Measurements from ENCODE around the gene HIGD2A. TPM values are rescaled to one million over a fixed set of nuclear protein-coding genes. Genes with fewer than 3 reads are reported as not detected.

HIGD2A gene
- total RNA-seq, 1 donor from 2014 or later, result 139 TPM

DNA sequence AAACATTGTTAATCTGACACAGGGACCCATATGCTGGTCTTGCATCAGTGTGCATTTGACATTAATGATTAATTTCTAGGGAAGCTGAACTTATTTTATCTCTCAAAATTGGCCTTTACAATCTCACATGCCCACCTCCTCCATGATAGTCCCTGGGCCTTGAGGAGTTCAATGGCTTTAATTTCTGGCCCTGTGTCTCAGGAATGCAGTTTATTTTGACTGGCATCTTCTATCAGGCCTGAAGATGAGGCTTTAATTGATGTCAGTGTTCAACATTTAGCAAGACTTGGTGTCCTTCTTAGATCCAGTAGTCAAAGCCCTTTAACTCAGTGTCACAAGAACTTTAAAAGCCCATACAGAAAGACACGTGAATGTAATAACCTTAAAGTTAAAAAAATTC lies 38.3 kb downstream of the HIGD2A start:
- DNase-seq (ENCODE audit: low read depth), result no peak
- no peak overlapping the region for H3K4me3 ChIP-seq (ENCODE audit: low read depth, low read length)
- TF ChIP-seq, protein P1, sequence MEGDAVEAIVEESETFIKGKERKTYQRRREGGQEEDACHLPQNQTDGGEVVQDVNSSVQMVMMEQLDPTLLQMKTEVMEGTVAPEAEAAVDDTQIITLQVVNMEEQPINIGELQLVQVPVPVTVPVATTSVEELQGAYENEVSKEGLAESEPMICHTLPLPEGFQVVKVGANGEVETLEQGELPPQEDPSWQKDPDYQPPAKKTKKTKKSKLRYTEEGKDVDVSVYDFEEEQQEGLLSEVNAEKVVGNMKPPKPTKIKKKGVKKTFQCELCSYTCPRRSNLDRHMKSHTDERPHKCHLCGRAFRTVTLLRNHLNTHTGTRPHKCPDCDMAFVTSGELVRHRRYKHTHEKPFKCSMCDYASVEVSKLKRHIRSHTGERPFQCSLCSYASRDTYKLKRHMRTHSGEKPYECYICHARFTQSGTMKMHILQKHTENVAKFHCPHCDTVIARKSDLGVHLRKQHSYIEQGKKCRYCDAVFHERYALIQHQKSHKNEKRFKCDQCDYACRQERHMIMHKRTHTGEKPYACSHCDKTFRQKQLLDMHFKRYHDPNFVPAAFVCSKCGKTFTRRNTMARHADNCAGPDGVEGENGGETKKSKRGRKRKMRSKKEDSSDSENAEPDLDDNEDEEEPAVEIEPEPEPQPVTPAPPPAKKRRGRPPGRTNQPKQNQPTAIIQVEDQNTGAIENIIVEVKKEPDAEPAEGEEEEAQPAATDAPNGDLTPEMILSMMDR (IDR thresholded peaks at IDR 0.05; ENCODE audit: insufficient read depth, low read length, poor library complexity, severe bottlenecking), result no peak
- no peaks in the 10 kb centered on the region for H3K27me3 ChIP-seq (ENCODE audit: control insufficient read depth, insufficient read depth, low read length)
- no peaks in the 10 kb centered on the region for H3K36me3 ChIP-seq (ENCODE audit: control insufficient read depth, insufficient read depth, low read length)

DNA sequence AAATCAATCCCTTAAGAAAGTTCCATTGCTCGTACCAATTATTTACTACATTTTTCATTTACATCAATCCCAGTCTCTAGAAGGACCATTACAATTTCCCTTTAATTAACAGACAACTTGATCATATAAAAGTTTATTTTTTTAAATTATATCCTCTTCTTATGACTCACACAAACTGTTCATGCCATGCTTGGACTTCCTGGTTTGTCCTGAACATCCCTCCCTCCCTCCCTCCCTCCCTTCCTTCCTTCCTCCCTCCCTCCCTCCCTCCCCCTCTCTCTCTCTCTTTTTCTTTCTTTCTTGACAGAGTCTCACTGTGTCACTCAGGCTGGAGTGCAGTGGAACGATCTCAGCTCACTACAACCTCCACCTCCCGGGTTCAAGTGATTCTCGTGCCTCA lies 39.4 kb downstream of the HIGD2A start:
- TF ChIP-seq, protein P1 (IDR thresholded peaks at IDR 0.05; ENCODE audit: insufficient read depth, low read length, poor library complexity, severe bottlenecking), result no peak
- Histone ChIP-seq H3K27me3 (ENCODE audit: control insufficient read depth, insufficient read depth, low read length) (no peaks in the 10 kb centered on the region), H3K36me3 (ENCODE audit: control insufficient read depth, insufficient read depth, low read length) (no peaks in the 10 kb centered on the region), H3K4me3 (ENCODE audit: low read depth, low read length) (no peak overlapping the region)
- DNase-seq (ENCODE audit: low read depth), result no peak

DNA sequence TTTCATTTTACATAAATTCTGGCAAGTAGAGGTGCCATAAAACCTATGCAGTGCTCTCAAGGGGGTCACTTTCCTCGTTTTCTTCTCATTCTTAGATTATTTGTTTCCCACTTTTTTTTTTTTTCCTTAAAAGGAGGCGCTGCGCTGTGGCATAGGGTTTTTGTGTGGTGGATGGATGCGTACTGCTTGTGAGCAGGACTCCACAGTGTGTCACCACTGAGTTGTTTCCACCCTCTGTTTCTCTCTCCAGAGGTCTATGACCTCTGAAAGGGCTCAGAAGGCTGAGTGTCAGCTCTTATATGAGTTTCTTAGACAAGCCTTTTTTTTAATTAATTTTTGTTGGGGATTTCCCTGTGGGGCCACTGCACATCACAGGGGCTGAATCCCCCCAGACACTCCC lies 41.4 kb downstream of the HIGD2A start:
- Histone ChIP-seq H3K27me3 (ENCODE audit: control insufficient read depth, insufficient read depth, low read length) (no peaks in the 10 kb centered on the region), H3K36me3 (ENCODE audit: control insufficient read depth, insufficient read depth, low read length) (no peaks in the 10 kb centered on the region), H3K4me3 (ENCODE audit: low read depth, low read length) (no peak overlapping the region)
- DNase-seq (ENCODE audit: low read depth), result no peak
- TF ChIP-seq, protein P1 (IDR thresholded peaks at IDR 0.05; ENCODE audit: insufficient read depth, low read length, poor library complexity, severe bottlenecking), result no peak

DNA sequence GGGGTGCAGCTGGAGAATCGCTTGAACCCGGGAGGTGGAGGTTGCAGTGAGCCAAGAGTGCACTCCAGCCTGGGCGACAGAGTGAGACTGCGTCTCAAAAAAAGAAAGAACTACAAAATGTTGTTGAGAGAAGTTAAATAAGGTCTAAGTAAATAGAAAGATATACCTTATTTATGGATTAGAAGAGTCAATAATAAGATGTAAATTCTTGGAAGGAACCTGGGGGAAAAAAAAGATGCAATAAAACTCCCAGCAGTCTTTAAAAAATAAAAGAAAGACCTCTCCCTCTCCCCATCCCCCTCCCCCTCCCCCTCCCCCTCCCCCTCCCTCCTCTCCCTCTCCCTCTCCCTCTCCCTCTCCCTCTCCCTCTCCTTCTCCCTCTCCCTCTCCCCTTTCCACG lies 44.2 kb downstream of the HIGD2A start:
- Histone ChIP-seq H3K27me3 (ENCODE audit: control insufficient read depth, insufficient read depth, low read length) (no peaks in the 10 kb centered on the region), H3K4me3 (ENCODE audit: low read depth, low read length) (no peak overlapping the region), H3K36me3 (ENCODE audit: control insufficient read depth, insufficient read depth, low read length) (no peaks in the 10 kb centered on the region)
- TF ChIP-seq, protein P1 (IDR thresholded peaks at IDR 0.05; ENCODE audit: insufficient read depth, low read length, poor library complexity, severe bottlenecking), result no peak
- DNase-seq (ENCODE audit: low read depth), result no peak

DNA sequence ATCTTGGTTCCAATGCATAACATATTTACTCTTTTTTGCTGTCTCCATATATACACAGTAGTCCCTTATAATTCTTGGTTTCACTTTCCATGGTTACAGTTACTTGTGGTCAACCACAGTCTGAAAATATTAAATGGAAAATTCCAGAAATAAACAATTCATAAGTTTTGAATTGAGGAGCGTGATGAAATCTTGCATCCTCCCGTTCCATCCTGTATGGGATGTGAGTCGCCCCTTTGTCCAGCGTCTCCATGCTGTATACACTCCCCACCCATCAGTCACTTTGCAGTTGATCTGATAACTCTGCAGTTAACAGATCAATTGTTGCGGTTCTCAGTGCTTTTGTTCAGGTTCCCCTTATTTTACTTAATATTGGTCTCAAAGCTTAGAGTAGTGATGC lies 48.1 kb downstream of the HIGD2A start:
- H3K27me3 ChIP-seq (ENCODE audit: control insufficient read depth, insufficient read depth, low read length), result no peaks in the 10 kb centered on the region
- no peaks in the 10 kb centered on the region for H3K36me3 ChIP-seq (ENCODE audit: control insufficient read depth, insufficient read depth, low read length)
- no peak overlapping the region for H3K4me3 ChIP-seq (ENCODE audit: low read depth, low read length)
- DNase-seq (ENCODE audit: low read depth), result no peak
- TF ChIP-seq, protein P1 (IDR thresholded peaks at IDR 0.05; ENCODE audit: insufficient read depth, low read length, poor library complexity, severe bottlenecking), result no peak

DNA sequence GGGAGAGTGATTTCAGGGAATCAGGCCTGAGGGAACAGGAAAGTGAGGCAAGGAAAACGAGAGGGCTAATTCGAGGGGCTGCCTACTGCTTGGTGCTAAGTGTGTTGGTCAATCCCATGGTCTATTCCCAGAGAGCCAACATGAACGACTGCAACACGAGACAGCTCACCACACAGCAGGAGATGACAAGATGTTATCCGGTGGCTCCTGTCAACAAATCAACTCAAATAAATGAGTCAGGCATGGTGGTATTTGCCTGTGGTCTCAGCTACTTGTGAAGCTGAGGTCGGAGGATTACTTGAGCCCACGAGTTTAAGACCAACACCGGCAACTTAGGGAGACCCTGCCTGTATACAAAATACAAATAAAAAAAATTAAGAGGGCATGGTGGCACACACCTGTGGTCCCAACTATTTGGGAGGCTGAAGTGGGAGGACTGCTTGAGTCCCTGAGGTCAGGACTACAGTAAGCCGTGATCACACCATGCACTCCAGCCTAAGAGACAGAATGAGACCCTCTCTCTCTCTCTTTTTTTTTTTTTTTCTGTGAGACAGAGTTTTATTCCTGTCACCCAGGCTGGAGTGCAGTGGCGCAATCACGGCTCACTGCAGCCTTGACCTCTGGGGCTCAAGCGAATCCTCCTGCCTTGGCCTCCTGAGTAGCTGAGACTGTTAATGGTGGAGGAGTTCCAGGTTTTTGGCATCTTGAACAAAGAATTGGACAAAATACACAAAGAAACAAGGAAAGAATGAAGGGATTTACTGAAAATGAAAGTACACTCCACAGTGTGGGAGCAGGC lies 50.6 kb downstream of the HIGD2A start:
- Histone ChIP-seq H3K4me3 (ENCODE audit: low read depth, low read length) (no peak overlapping the region), H3K27me3 (ENCODE audit: control insufficient read depth, insufficient read depth, low read length) (no peaks in the 10 kb centered on the region), H3K36me3 (ENCODE audit: control insufficient read depth, insufficient read depth, low read length) (no peaks in the 10 kb centered on the region)
- peak; percentile 61 for DNase-seq (ENCODE audit: low read depth)
- TF ChIP-seq, protein P1 (IDR thresholded peaks at IDR 0.05; ENCODE audit: insufficient read depth, low read length, poor library complexity, severe bottlenecking), result no peak
